DND-41 (cell line): ENCODE results near the gene WDR89.

Experiments used
- ATAC-seq: fragments of 200-7000 bp; cut with Tn5 transposase; 3 replicates; pipeline ENCODE4 v1.9.1; 2021; ENCODE audit warnings: low read depth; ENCODE audit not compliant: insufficient read depth
- DNase-seq: peaks from one replicate; pipeline ENCODE4 v3.0.0-alpha.2; 2020
- H2AFZ ChIP-seq: 2 replicates; pipeline ENCODE4 v1.6.0; 2012; ENCODE audit warnings: low read depth, low read length
- H3K27ac ChIP-seq: 2 replicates; pipeline ENCODE4 v1.5.1; 2012; ENCODE audit warnings: low read length, inconsistent platforms
- H3K27me3 ChIP-seq: fragments of 200-600 bp; sonication (generic); 2 replicates; pipeline ENCODE4 v1.6.0; 2012; ENCODE audit warnings: low read length, mild to moderate bottlenecking, inconsistent platforms; ENCODE audit not compliant: insufficient read depth, poor library complexity
- H3K36me3 ChIP-seq: 2 replicates; pipeline ENCODE4 v1.5.1; 2012; ENCODE audit warnings: low read length, inconsistent platforms; ENCODE audit not compliant: insufficient read depth
- H3K4me1 ChIP-seq: 2 replicates; pipeline ENCODE4 v1.5.1; 2012; ENCODE audit warnings: mild to moderate bottlenecking, low read length; ENCODE audit not compliant: insufficient read depth
- H3K4me2 ChIP-seq: 2 replicates; pipeline ENCODE4 v1.6.0; 2012; ENCODE audit warnings: mild to moderate bottlenecking, moderate library complexity, low read length, inconsistent platforms; ENCODE audit not compliant: insufficient read depth
- H3K4me3 ChIP-seq, 2 experiments: fragments of 200-600 bp in 1 of 2; shearing (Covaris generic) in 1 of 2; 2 replicates each; pipeline ENCODE4 v1.5.1; 2012 to 2016; ENCODE audit warnings: inconsistent platforms in 2 of 2, low read length in 2 of 2, mild to moderate bottlenecking in 2 of 2, low read depth in 1 of 2, moderate library complexity in 1 of 2
- H3K79me2 ChIP-seq: 2 replicates; pipeline ENCODE4 v1.6.0; 2012; ENCODE audit warnings: low read length, inconsistent platforms; ENCODE audit not compliant: insufficient read depth
- H3K9ac ChIP-seq: 2 replicates; pipeline ENCODE4 v1.6.0; 2012; ENCODE audit warnings: low read depth, mild to moderate bottlenecking, inconsistent platforms, low read length, moderate library complexity
- H3K9me3 ChIP-seq: 2 replicates; pipeline ENCODE4 v1.5.1; 2012; ENCODE audit warnings: low read length, moderate library complexity, mild to moderate bottlenecking, inconsistent platforms; ENCODE audit not compliant: insufficient read depth, severe bottlenecking
- H4K20me1 ChIP-seq: 2 replicates; pipeline ENCODE4 v1.6.0; 2012; ENCODE audit warnings: low read length; ENCODE audit not compliant: insufficient read depth
- EZH2 ChIP-seq: IDR thresholded peaks from 3 replicates; pipeline ENCODE4 v1.6.1; 2012; ENCODE audit warnings: borderline replicate concordance, low read depth, mild to moderate bottlenecking, moderate library complexity, low read length, inconsistent platforms; ENCODE audit not compliant: severe bottlenecking
- TF ChIP-seq, protein P1 (sequence below): IDR thresholded peaks from 2 replicates; pipeline ENCODE4 v1.5.1; 2012; ENCODE audit warnings: borderline replicate concordance, low read length, moderate library complexity, mild to moderate bottlenecking; ENCODE audit not compliant: poor library complexity, severe bottlenecking; ENCODE audit errors: extremely low read depth

The WDR89 gene

DNA sequence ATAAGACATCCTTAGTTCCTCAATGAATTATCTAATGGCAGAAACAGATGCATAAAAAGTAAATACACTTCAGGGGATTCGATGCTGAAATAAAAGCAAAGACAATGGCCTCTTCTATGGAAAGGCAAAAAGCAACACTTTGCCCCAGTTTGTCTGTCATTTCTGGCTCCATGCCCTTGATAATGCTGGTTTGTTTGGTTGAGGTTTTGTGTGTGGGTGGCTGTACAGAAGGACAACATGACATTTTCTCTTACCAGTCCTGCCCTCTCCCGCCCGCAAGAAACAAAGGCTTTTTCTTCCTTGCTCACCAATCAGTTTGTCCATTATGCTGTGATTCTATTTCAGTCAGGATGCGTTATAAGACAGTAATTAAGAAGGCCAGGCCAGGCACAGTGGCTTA is 18.1 kb upstream of the WDR89 start:
- ATAC-seq (no peak), DNase-seq (no peak)
- H3K27ac ChIP-seq: no peak overlapping the region
- H3K4me2 ChIP-seq: no peak overlapping the region
- H3K9me3 ChIP-seq: no peaks in the 10 kb centered on the region
- no peak overlapping the region for H3K4me3 ChIP-seq
- no peak overlapping the region for H2AFZ ChIP-seq
- H3K27me3 ChIP-seq: no peaks in the 10 kb centered on the region
- no peaks in the 10 kb centered on the region for H3K4me1 ChIP-seq
- H3K9ac ChIP-seq: no peak overlapping the region
- H3K79me2 ChIP-seq: no peaks in the 10 kb centered on the region
- TF ChIP-seq, protein P1, sequence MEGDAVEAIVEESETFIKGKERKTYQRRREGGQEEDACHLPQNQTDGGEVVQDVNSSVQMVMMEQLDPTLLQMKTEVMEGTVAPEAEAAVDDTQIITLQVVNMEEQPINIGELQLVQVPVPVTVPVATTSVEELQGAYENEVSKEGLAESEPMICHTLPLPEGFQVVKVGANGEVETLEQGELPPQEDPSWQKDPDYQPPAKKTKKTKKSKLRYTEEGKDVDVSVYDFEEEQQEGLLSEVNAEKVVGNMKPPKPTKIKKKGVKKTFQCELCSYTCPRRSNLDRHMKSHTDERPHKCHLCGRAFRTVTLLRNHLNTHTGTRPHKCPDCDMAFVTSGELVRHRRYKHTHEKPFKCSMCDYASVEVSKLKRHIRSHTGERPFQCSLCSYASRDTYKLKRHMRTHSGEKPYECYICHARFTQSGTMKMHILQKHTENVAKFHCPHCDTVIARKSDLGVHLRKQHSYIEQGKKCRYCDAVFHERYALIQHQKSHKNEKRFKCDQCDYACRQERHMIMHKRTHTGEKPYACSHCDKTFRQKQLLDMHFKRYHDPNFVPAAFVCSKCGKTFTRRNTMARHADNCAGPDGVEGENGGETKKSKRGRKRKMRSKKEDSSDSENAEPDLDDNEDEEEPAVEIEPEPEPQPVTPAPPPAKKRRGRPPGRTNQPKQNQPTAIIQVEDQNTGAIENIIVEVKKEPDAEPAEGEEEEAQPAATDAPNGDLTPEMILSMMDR: no peak
- H4K20me1 ChIP-seq: no peaks in the 10 kb centered on the region
- no peaks in the 10 kb centered on the region for H3K36me3 ChIP-seq

DNA sequence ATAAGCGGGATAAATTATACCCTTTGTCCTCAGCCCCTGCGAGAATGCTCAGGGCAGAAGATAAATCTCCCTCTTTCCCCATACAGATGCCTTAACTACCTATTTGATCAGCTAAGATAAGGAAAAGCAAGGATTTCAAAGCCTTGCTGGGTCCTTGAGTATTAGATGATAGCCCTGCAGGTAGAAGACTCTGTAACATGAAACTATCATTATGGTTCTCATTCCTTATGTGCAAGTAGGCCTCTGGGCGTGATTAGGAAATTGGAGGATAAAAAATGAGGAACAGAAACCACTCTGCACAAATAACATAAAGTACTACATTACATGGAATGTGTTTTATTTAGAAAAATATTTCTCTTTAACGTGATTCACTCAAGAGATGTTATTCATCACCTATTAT is 14.5 kb upstream of the WDR89 start:
- Histone ChIP-seq H3K9me3 (no peaks in the 10 kb centered on the region), H3K27me3 (no peaks in the 10 kb centered on the region), H3K27ac (no peak overlapping the region), H3K4me2 (no peak overlapping the region), H4K20me1 (no peaks in the 10 kb centered on the region), H3K4me1 (no peaks in the 10 kb centered on the region), H3K36me3 (no peaks in the 10 kb centered on the region), H3K9ac (no peak overlapping the region), H3K79me2 (no peaks in the 10 kb centered on the region), H3K4me3 (no peak overlapping the region), H2AFZ (no peak overlapping the region)
- TF ChIP-seq EZH2: no peak
- TF ChIP-seq, protein P1: no peak
- ATAC-seq: no peak
- no peak for DNase-seq

DNA sequence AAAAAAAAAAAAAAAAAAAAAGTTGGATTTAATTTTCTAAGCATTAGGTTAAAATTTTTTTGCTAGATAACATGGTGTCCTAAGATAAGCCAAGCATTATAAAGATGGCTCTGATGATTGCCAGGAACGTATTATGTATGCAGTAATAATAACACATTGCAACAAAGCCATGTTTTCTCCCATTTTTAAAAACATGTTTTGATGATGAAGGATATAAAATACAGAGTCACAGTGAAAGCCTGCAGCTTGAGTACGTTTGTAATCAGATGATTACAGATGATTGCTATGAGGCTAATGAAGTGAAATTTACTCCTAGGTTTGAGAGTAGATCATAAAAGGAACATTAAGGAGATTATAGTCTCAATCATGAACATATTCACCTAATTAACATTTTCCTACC is 13.3 kb upstream of the WDR89 start:
- Histone ChIP-seq H3K27me3 (no peaks in the 10 kb centered on the region), H3K27ac (no peak overlapping the region), H3K79me2 (no peaks in the 10 kb centered on the region), H3K4me2 (no peak overlapping the region), H3K9me3 (no peaks in the 10 kb centered on the region), H4K20me1 (no peaks in the 10 kb centered on the region), H3K4me3 (no peak overlapping the region), H3K9ac (no peak overlapping the region), H2AFZ (no peak overlapping the region), H3K36me3 (no peaks in the 10 kb centered on the region), H3K4me1 (peaks cover 10% of the 10 kb centered on the region)
- no peak for DNase-seq
- no peak for ATAC-seq
- TF ChIP-seq, protein P1: no peak
- TF ChIP-seq EZH2: no peak

- no peak overlapping the region for H2AFZ ChIP-seq
- no peaks in the 10 kb centered on the region for H3K9me3 ChIP-seq
- TF ChIP-seq, protein P1: no peak
- TF ChIP-seq EZH2: no peak
- H3K27me3 ChIP-seq: no peaks in the 10 kb centered on the region
- ATAC-seq (no peak), DNase-seq (no peak)
- no peak overlapping the region for H3K4me3 ChIP-seq
- no peaks in the 10 kb centered on the region for H3K36me3 ChIP-seq
- no peaks in the 10 kb centered on the region for H3K79me2 ChIP-seq
- peaks cover 11% of the 10 kb centered on the region for H3K4me1 ChIP-seq
- H3K9ac ChIP-seq: no peak overlapping the region
- no peak overlapping the region for H3K4me2 ChIP-seq
- no peaks in the 10 kb centered on the region for H4K20me1 ChIP-seq
- H3K27ac ChIP-seq: no peak overlapping the region
Observed at GRCh38 chr14:63654346-63654745, 12.7 kb upstream of the WDR89 start.
